Measurements from ENCODE around the gene TMEM121. TPM values are rescaled to one million over a fixed set of nuclear protein-coding genes. Genes with fewer than 3 reads are reported as not detected.
"Not testable (repeated sequence)": the region's sequence is repeated elsewhere in the genome, so short reads cannot be mapped to it uniquely, and the experiment has no call there.

Gene TMEM121
- total and polyA plus RNA-seq, 4 donors = 0.75 to 7.5 (median 3.0) TPM

DNA sequence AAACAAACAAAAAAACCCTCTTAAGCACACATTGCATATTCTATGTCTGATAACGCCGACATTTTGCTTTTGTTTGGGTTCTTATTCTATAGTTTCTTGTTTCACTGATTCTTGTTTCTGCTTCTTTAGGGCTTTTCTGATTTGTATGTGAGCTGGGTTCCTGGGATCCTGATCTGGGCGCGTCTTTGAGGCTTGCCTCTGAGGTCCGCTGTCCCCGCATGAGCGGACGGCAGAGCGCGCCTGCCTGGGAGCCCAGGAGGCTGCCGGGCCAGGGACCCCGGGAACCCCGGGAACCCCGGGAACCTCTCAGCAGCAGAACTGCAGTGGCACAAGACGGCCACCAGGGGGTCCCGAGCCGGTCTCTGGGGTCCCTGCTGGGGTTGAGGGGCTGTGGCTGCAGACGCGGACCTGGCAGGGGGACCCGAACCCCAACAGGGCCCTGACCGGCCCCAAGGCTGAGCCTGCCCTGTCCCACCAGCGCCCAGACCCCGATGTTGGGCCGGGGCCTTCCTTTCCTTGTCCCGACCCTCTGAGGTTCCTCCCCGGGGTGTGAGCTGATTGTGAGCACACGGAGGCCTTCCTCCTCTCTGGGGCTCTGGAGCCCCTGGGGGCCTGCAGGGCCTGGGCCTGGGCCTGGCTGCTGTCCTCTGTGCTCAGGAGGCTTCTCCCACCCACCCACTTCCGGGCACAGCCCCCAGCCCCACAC, 32.2 kb downstream of the TMEM121 start:
- intact Hi-C loops (cut with DNase I); H3K27me3 ChIP-seq (ENCODE audit: control insufficient read depth in 1 of 2, insufficient read depth in 2 of 2, low read length in 1 of 2); DNase-seq; H3K4me3 ChIP-seq (ENCODE audit: low read length in 2 of 2); H3K4me1 ChIP-seq (ENCODE audit: control insufficient read depth in 1 of 2, insufficient read depth in 2 of 2, low read length in 2 of 2); H3K9me3 ChIP-seq (ENCODE audit: control insufficient read depth, low read length); H3K27ac ChIP-seq (ENCODE audit: low read depth in 1 of 2, low read length in 2 of 2); H3K36me3 ChIP-seq (ENCODE audit: control insufficient read depth in 1 of 2, insufficient read depth in 2 of 2, low read length in 1 of 2): not testable (repeated sequence)
- 79 to 83% methylated on average over 16 to 19 of the region's 28 CpGs for WGBS, 2 donors
- ATAC-seq (ENCODE audit: low FRiP score) = peak; percentile 17

DNA sequence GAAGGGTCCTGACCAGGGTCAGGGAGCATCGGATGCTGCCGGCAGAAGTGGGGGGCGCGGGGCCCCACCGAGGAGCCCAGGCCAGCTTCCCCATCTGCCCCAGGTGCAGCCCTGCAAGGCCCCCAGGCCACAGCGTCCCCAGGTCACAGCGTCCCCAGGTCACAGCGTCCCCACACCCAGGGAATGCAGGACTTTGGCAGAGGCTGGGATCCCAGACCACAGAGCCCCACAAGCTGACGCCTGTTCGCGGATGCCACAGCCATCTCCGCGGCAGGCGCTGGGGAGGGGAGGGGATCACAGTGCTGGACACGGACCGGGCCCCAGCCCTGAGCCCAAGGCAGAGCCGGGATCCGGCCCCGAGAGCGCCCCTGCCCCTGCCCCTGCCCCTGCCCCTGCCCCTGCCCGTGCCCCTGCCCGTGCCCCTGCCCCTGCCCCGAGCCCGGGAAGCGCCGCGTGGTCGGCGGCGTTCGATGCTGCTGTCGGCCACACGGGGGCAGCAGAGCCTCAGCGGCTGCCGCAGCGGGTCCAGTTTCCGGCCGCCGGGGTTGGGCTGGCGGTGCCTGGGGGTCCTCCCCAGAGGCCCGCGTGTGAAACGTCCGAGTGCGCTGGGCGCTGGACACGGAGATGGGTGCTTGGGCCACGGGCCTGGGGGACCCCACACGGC, 33.1 kb downstream of the TMEM121 start:
- H3K4me1 ChIP-seq (ENCODE audit: control insufficient read depth in 1 of 2, insufficient read depth in 2 of 2, low read length in 2 of 2); H3K27me3 ChIP-seq (ENCODE audit: control insufficient read depth in 1 of 2, insufficient read depth in 2 of 2, low read length in 1 of 2); H3K9me3 ChIP-seq (ENCODE audit: control insufficient read depth, low read length); H3K36me3 ChIP-seq (ENCODE audit: control insufficient read depth in 1 of 2, insufficient read depth in 2 of 2, low read length in 1 of 2); H3K4me3 ChIP-seq (ENCODE audit: low read length in 2 of 2); H3K27ac ChIP-seq (ENCODE audit: low read depth in 1 of 2, low read length in 2 of 2); DNase-seq: not testable (repeated sequence)
- intact Hi-C loops (cut with DNase I) = loop anchor here in 1 of 2 donors (10.0 kb wide), 1 partner anchor 125 kb away; no protein-coding TSS in a partner anchor
- 28 to 38% methylated on average over 5 to 20 of the region's 49 CpGs for WGBS, 2 donors
- peak; percentile 65 for ATAC-seq (ENCODE audit: low FRiP score)

DNA sequence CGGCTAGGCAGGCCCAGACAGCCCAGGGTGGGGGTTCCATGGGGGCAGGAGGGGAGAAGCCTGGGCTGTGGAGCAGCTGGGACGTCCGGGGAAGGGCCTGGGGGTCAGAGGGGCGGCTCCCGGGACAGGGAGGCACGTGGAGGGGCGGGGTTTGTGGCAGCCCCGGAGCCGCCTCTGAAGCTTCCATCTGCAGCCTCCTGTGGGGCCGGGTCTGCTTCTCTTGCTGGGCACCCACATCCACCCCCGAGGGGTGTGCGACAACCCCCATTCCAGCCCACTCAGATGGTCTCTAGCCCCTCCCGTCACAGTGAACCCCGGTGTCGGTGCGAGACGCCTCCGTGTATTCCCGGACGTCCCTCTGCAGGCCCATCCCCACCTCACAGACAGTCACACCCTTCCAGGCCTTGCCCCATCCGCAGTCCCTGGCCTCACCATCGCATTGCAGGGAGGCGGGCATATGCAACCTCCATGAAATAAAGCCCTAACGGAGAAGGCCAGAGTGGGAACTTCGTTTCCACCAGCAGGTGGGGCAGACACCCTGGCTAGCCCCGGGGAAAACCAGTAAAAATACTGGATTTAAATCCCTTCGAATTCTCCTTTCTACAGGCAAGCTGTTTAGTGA, 33.8 kb downstream of the TMEM121 start:
- H3K4me1 ChIP-seq (ENCODE audit: control insufficient read depth in 1 of 2, insufficient read depth in 2 of 2, low read length in 2 of 2); H3K27me3 ChIP-seq (ENCODE audit: control insufficient read depth in 1 of 2, insufficient read depth in 2 of 2, low read length in 1 of 2); H3K27ac ChIP-seq (ENCODE audit: low read depth in 1 of 2, low read length in 2 of 2); H3K4me3 ChIP-seq (ENCODE audit: low read length in 2 of 2); H3K9me3 ChIP-seq (ENCODE audit: control insufficient read depth, low read length); ATAC-seq (ENCODE audit: low FRiP score); H3K36me3 ChIP-seq (ENCODE audit: control insufficient read depth in 1 of 2, insufficient read depth in 2 of 2, low read length in 1 of 2); DNase-seq: not testable (repeated sequence)
- intact Hi-C loops (cut with DNase I) = loop anchor here in 1 of 2 donors (10.0 kb wide), 1 partner anchor 125 kb away; no protein-coding TSS in a partner anchor
- 46 to 55% methylated on average over 7 to 10 of the region's 27 CpGs for WGBS, 2 donors

DNA sequence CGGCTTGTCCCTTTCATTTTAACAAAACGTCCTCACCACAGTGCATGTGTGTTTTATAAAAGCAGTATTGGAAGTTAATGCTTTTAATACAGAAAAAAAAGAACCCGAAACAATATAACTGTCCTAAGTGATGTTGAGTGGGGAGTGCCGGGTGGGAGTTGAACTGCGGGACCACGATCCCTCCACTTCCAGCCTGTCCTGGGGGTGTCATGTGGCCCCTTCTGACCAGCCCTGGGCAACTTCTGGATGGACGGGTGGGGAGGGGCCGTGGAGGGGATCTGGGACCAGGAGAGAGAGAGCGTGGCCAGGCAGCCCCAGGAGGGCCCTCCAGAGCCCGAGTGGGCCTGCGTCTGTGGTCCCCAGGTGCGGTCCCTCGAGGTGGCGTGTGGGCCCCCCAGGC, 35.0 kb downstream of the TMEM121 start:
- not testable (repeated sequence) for H3K27me3 ChIP-seq (ENCODE audit: control insufficient read depth in 1 of 2, insufficient read depth in 2 of 2, low read length in 1 of 2); DNase-seq; H3K4me1 ChIP-seq (ENCODE audit: control insufficient read depth in 1 of 2, insufficient read depth in 2 of 2, low read length in 2 of 2); ATAC-seq (ENCODE audit: low FRiP score); H3K27ac ChIP-seq (ENCODE audit: low read depth in 1 of 2, low read length in 2 of 2); H3K9me3 ChIP-seq (ENCODE audit: control insufficient read depth, low read length); H3K36me3 ChIP-seq (ENCODE audit: control insufficient read depth in 1 of 2, insufficient read depth in 2 of 2, low read length in 1 of 2); H3K4me3 ChIP-seq (ENCODE audit: low read length in 2 of 2)
- intact Hi-C loops (cut with DNase I) = loop anchor here in 1 of 2 donors (10.0 kb wide), 1 partner anchor 123 kb away; no protein-coding TSS in a partner anchor
- 88 to 90% methylated on average over 6 to 8 of the region's 14 CpGs for WGBS, 2 donors

DNA sequence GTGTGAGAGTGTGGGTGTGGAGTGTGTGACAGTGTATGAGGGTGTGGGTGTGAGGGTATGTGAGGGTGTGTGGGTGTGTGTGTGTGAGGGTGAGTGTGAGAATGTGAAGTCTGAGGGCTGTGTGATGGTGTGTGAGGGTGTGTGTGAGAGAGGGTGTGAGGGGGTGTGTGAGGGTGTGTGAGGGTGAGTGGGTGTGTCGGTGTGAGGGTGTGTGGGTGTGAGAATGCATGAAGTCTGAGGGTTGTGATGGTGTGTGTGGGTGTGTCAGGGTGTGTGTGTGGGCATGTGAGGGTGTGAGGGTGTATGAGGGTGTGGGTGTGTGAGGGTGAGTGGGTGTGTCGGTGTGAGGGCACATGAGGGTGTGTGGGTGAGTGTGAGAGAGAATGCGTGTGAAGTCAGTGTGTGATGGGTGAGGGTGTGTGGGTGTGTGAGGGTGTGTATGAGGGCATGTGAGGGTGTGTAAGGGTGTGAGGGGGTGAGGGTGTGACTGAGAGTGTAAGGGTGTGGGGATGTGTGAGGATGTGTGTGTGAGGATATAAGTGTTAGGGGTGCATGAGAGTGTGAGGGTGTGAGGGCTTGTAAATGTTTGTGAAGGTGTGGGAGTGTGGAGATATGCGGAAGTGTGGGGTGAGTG, 36.4 kb downstream of the TMEM121 start:
- Histone ChIP-seq H3K4me3 (ENCODE audit: low read length in 2 of 2) (no peak overlapping the region), H3K4me1 (ENCODE audit: control insufficient read depth in 1 of 2, insufficient read depth in 2 of 2, low read length in 2 of 2) (no peaks in the 10 kb centered on the region), H3K9me3 (ENCODE audit: control insufficient read depth, low read length) (no peaks in the 10 kb centered on the region), H3K27me3 (ENCODE audit: control insufficient read depth in 1 of 2, insufficient read depth in 2 of 2, low read length in 1 of 2) (no peaks in the 10 kb centered on the region), H3K36me3 (ENCODE audit: control insufficient read depth in 1 of 2, insufficient read depth in 2 of 2, low read length in 1 of 2) (no peaks in the 10 kb centered on the region), H3K27ac (ENCODE audit: low read depth in 1 of 2, low read length in 2 of 2) (no peak overlapping the region)
- no peak for DNase-seq
- ATAC-seq (ENCODE audit: low FRiP score) = no peak
- 91 to 94% methylated on average over 4 of the region's 4 CpGs for WGBS, 2 donors
- intact Hi-C loops (cut with DNase I) = loop anchor here in 1 of 2 donors (10.0 kb wide), 1 partner anchor 122 kb away; no protein-coding TSS in a partner anchor

DNA sequence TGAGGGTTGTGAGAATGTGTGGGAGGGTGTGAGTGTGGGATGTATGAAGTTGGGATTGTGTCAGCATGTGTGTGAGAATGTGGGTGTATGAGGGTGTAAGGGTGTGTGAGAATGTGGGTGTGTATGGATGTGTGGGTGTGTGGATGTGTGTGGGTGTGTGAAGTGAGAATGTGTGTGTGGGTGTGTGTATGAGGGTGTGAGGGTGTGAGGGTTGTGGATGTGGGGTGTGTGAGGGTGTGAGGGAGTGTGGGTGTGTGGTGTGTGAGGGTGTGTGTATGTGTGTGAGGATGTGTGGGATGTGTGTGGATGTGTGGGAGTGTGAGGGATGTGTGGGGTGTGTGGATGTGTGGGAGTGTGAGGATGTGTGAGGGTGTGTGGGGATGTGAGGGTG, 37.0 kb downstream of the TMEM121 start:
- DNase-seq (no peak), ATAC-seq (ENCODE audit: low FRiP score) (no peak)
- no peak overlapping the region for H3K27ac ChIP-seq (ENCODE audit: low read depth in 1 of 2, low read length in 2 of 2)
- intact Hi-C loops (cut with DNase I) = loop anchor here in 1 of 2 donors (10.0 kb wide), 1 partner anchor 121 kb away; no protein-coding TSS in a partner anchor
- no peaks in the 10 kb centered on the region for H3K9me3 ChIP-seq (ENCODE audit: control insufficient read depth, low read length)
- H3K4me3 ChIP-seq (ENCODE audit: low read length in 2 of 2) = no peak overlapping the region
- no peaks in the 10 kb centered on the region for H3K4me1 ChIP-seq (ENCODE audit: control insufficient read depth in 1 of 2, insufficient read depth in 2 of 2, low read length in 2 of 2)
- no peaks in the 10 kb centered on the region for H3K36me3 ChIP-seq (ENCODE audit: control insufficient read depth in 1 of 2, insufficient read depth in 2 of 2, low read length in 1 of 2)
- no peaks in the 10 kb centered on the region for H3K27me3 ChIP-seq (ENCODE audit: control insufficient read depth in 1 of 2, insufficient read depth in 2 of 2, low read length in 1 of 2)

DNA sequence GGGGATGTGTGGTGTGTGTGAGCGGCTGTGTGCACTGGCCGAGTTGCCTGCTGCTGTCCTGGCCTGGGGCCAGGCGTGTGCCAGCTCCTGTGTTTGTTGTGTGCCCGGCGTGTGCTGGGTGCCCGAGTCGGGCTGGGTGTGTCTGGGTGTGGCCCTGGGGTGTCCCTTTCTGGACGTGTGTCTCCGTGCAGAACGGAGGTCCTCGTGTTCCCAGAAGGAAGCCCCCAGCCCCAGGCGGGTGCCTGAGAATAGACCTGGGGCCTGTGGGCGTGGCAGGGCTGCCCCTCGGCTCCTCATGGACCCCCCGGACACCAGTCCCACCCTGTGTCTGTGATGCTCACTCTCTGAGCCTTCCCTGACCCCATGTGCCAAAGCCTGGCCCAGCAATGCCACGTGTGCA, 38.2 kb downstream of the TMEM121 start:
- not testable (repeated sequence) for H3K4me1 ChIP-seq (ENCODE audit: control insufficient read depth in 1 of 2, insufficient read depth in 2 of 2, low read length in 2 of 2); H3K9me3 ChIP-seq (ENCODE audit: control insufficient read depth, low read length); H3K36me3 ChIP-seq (ENCODE audit: control insufficient read depth in 1 of 2, insufficient read depth in 2 of 2, low read length in 1 of 2); ATAC-seq (ENCODE audit: low FRiP score); H3K27ac ChIP-seq (ENCODE audit: low read depth in 1 of 2, low read length in 2 of 2); DNase-seq; H3K27me3 ChIP-seq (ENCODE audit: control insufficient read depth in 1 of 2, insufficient read depth in 2 of 2, low read length in 1 of 2); H3K4me3 ChIP-seq (ENCODE audit: low read length in 2 of 2)
- 54 to 63% methylated on average over 10 to 15 of the region's 16 CpGs for WGBS, 2 donors
- intact Hi-C loops (cut with DNase I) = loop anchor here in 1 of 2 donors (10.0 kb wide), 1 partner anchor 120 kb away; no protein-coding TSS in a partner anchor

DNA sequence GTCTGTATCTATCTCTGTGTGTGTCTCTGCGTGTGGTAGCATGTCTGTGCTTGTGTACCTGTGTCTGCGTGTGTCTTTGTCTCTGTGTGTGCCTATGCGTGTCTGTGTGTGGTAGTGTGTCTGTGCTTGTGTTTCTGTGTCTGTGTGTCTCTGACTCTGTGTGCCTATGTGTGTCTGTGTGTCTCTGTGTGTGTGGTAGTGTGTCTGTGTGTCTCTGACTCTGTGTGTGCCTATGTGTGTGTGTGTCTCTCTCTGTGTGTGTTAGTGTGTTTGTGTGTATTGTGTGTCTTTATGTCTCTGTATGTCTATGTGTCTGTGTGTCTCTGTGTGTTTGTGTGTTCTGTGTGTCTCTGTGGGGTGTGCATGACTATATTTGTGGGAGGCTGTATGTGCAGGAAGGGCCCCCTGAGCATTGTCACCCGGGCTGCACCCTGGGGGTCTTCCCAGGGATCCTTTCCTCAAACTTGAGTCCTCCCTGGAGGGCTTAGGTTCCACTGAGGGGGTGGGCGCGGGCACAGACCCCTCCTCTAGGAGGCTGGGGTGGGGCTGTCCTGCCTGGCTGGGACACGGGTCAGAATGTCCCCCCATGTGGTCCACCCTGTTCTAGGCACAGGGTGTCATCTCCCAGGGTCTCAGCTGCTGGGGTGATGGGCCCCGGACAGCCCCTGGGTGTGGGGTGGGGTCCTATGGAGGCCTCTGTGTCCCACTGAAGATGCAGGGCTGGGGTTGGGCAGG, 39.0 kb downstream of the TMEM121 start:
- intact Hi-C loops (cut with DNase I) = loop anchor here in 1 of 2 donors (10.0 kb wide), 1 partner anchor 119 kb away; no protein-coding TSS in a partner anchor
- WGBS, 2 donors = 88 to 90% methylated on average over 7 to 8 of the region's 8 CpGs
- not testable (repeated sequence) for H3K27me3 ChIP-seq (ENCODE audit: control insufficient read depth in 1 of 2, insufficient read depth in 2 of 2, low read length in 1 of 2); H3K4me1 ChIP-seq (ENCODE audit: control insufficient read depth in 1 of 2, insufficient read depth in 2 of 2, low read length in 2 of 2); DNase-seq; H3K36me3 ChIP-seq (ENCODE audit: control insufficient read depth in 1 of 2, insufficient read depth in 2 of 2, low read length in 1 of 2); H3K27ac ChIP-seq (ENCODE audit: low read depth in 1 of 2, low read length in 2 of 2); H3K9me3 ChIP-seq (ENCODE audit: control insufficient read depth, low read length); H3K4me3 ChIP-seq (ENCODE audit: low read length in 2 of 2); ATAC-seq (ENCODE audit: low FRiP score)

Measured in aorta (tissue), 5 donors.